ENCODE results near the gene GDAP1L1. TPM values are rescaled to one million over a fixed set of nuclear protein-coding genes. Genes with fewer than 3 reads are reported as not detected.
"Not testable (repeated sequence)": the region's sequence is repeated elsewhere in the genome, so short reads cannot be mapped to it uniquely, and the experiment has no call there.

The GDAP1L1 gene
- total RNA-seq, 1 experiment from 2014 or later = not detected

DNA sequence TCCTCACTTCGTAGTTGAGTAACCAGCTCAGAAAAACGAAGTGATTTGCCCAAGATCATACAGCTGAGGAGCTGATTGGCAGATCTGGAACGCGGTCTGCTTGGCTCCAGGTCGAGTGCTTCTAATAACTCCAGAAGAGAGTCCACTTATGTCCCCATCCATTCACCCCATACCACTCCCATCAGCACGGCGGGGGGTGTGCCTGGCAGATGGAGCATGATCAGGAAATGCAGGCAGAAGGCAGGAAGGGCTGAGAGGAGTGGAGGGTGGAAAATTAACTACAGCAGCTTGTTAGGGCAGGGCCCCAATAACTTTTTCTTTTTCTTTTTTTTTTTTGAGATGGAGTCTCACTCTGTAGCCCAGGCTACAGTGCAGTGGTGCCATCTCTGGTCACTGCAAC, 48.9 kb downstream of the GDAP1L1 start:
- DNase-seq = no peak
- no peaks in the 10 kb centered on the region for H3K9me3 Mint-ChIP-seq (ENCODE audit: low read depth, unreplicated experiment)
- CTCF ChIA-PET = no interaction called here
- H3K27me3 Mint-ChIP-seq (ENCODE audit: unreplicated experiment) = peaks cover 9% of the 10 kb centered on the region
- intact Hi-C loops (cut with micrococcal nuclease; ENCODE audit: unreplicated experiment) = no loop called here
- BruUV-seq (replicated peaks) = no TSS peak
- H3K4me1 Mint-ChIP-seq (ENCODE audit: low read depth, unreplicated experiment) = no peaks in the 10 kb centered on the region
- no peak overlapping the region for H3K4me3 Mint-ChIP-seq (ENCODE audit: low read depth, unreplicated experiment)
- H3K27ac Mint-ChIP-seq (ENCODE audit: unreplicated experiment) = no peak overlapping the region
- H3K36me3 Mint-ChIP-seq (ENCODE audit: insufficient read depth, unreplicated experiment) = no peaks in the 10 kb centered on the region
- TF ChIP-seq, protein P1, sequence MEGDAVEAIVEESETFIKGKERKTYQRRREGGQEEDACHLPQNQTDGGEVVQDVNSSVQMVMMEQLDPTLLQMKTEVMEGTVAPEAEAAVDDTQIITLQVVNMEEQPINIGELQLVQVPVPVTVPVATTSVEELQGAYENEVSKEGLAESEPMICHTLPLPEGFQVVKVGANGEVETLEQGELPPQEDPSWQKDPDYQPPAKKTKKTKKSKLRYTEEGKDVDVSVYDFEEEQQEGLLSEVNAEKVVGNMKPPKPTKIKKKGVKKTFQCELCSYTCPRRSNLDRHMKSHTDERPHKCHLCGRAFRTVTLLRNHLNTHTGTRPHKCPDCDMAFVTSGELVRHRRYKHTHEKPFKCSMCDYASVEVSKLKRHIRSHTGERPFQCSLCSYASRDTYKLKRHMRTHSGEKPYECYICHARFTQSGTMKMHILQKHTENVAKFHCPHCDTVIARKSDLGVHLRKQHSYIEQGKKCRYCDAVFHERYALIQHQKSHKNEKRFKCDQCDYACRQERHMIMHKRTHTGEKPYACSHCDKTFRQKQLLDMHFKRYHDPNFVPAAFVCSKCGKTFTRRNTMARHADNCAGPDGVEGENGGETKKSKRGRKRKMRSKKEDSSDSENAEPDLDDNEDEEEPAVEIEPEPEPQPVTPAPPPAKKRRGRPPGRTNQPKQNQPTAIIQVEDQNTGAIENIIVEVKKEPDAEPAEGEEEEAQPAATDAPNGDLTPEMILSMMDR (IDR thresholded peaks at IDR 0.05; ENCODE audit: unreplicated experiment) = no peak

DNA sequence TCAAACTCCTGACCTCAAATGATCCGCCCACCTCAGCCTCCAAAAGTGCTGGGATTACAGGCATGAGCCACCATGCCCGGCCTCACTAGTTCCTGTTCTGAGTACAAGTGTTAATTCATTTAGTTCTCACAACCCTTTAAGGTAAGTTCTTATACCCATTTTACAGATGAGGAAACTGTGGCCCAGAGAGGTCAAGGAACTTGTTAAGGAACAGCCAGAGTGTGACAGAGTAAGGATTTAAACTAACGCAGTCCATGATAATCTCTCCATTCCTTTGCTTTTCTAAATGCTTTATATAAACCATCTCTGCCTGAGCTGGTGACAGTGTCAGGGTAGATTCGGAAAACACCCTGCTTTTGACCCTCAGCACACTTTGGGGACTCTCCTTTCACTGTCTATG, 50.6 kb downstream of the GDAP1L1 start:
- TF ChIP-seq, protein P1 (IDR thresholded peaks at IDR 0.05; ENCODE audit: unreplicated experiment) = no peak
- intact Hi-C loops (cut with micrococcal nuclease; ENCODE audit: unreplicated experiment) = no loop called here
- H3K36me3 Mint-ChIP-seq (ENCODE audit: insufficient read depth, unreplicated experiment) = no peaks in the 10 kb centered on the region
- H3K27ac Mint-ChIP-seq (ENCODE audit: unreplicated experiment) = no peak overlapping the region
- no peak for DNase-seq
- no peaks in the 10 kb centered on the region for H3K4me1 Mint-ChIP-seq (ENCODE audit: low read depth, unreplicated experiment)
- no peak overlapping the region for H3K4me3 Mint-ChIP-seq (ENCODE audit: low read depth, unreplicated experiment)
- no peaks in the 10 kb centered on the region for H3K9me3 Mint-ChIP-seq (ENCODE audit: low read depth, unreplicated experiment)
- BruUV-seq (replicated peaks) = no TSS peak
- CTCF ChIA-PET = no interaction called here
- no peaks in the 10 kb centered on the region for H3K27me3 Mint-ChIP-seq (ENCODE audit: unreplicated experiment)

GRCh38 chr20:44299011-44299535, 52.0 kb downstream of the GDAP1L1 start:
- H3K27ac Mint-ChIP-seq (ENCODE audit: unreplicated experiment); intact Hi-C loops (cut with micrococcal nuclease; ENCODE audit: unreplicated experiment); H3K9me3 Mint-ChIP-seq (ENCODE audit: low read depth, unreplicated experiment); H3K36me3 Mint-ChIP-seq (ENCODE audit: insufficient read depth, unreplicated experiment); H3K4me1 Mint-ChIP-seq (ENCODE audit: low read depth, unreplicated experiment); H3K4me3 Mint-ChIP-seq (ENCODE audit: low read depth, unreplicated experiment); BruUV-seq (replicated peaks); CTCF ChIA-PET; H3K27me3 Mint-ChIP-seq (ENCODE audit: unreplicated experiment); DNase-seq: not testable (repeated sequence)

GRCh38 chr20:44301285-44301684, 54.2 kb downstream of the GDAP1L1 start:
- intact Hi-C loops (cut with micrococcal nuclease; ENCODE audit: unreplicated experiment) = loop anchor here (5.0 kb wide), 1 partner anchor 81 kb away; no protein-coding TSS in a partner anchor
- no peak overlapping the region for H3K27ac Mint-ChIP-seq (ENCODE audit: unreplicated experiment)
- no TSS peak for BruUV-seq (replicated peaks)
- CTCF ChIA-PET = no interaction called here
- H3K27me3 Mint-ChIP-seq (ENCODE audit: unreplicated experiment) = no peaks in the 10 kb centered on the region
- no peaks in the 10 kb centered on the region for H3K9me3 Mint-ChIP-seq (ENCODE audit: low read depth, unreplicated experiment)
- H3K4me3 Mint-ChIP-seq (ENCODE audit: low read depth, unreplicated experiment) = no peak overlapping the region
- H3K36me3 Mint-ChIP-seq (ENCODE audit: insufficient read depth, unreplicated experiment) = no peaks in the 10 kb centered on the region
- H3K4me1 Mint-ChIP-seq (ENCODE audit: low read depth, unreplicated experiment) = no peaks in the 10 kb centered on the region
- DNase-seq = no peak
- TF ChIP-seq, protein P1 (IDR thresholded peaks at IDR 0.05; ENCODE audit: unreplicated experiment) = no peak

GRCh38 chr20:44302026-44302669, 55.0 kb downstream of the GDAP1L1 start:
- Mint-ChIP-seq H3K27me3 (ENCODE audit: unreplicated experiment) (no peaks in the 10 kb centered on the region), H3K36me3 (ENCODE audit: insufficient read depth, unreplicated experiment) (no peaks in the 10 kb centered on the region), H3K9me3 (ENCODE audit: low read depth, unreplicated experiment) (no peaks in the 10 kb centered on the region), H3K4me1 (ENCODE audit: low read depth, unreplicated experiment) (no peaks in the 10 kb centered on the region), H3K27ac (ENCODE audit: unreplicated experiment) (no peak overlapping the region), H3K4me3 (ENCODE audit: low read depth, unreplicated experiment) (no peak overlapping the region)
- intact Hi-C loops (cut with micrococcal nuclease; ENCODE audit: unreplicated experiment) = loop anchor here (5.0 kb wide), 1 partner anchor 80 kb away; no protein-coding TSS in a partner anchor
- TF ChIP-seq, protein P1 (IDR thresholded peaks at IDR 0.05; ENCODE audit: unreplicated experiment) = no peak
- DNase-seq = no peak
- CTCF ChIA-PET = interaction anchor here (0.7 to 0.8 kb wide), 2 partner anchors 8 to 54 kb away, joined by 3 read pairs; partner anchors contain the start of gene FITM2
- no TSS peak for BruUV-seq (replicated peaks)
